ENCODE data around the gene SPDYE16.
"Not testable (repeated sequence)": the region's sequence is repeated elsewhere in the genome, so short reads cannot be mapped to it uniquely, and the experiment has no call there.

GRCh38 chr7:76561342-76561741, 18.2 kb upstream of the SPDYE16 start:
- TF ChIP-seq CTCF, POLR2A, POLR2AphosphoS5 (IDR thresholded peaks at IDR 0.05): not testable (repeated sequence)

Measured in prostate gland (tissue), 2 donors.